Upper lobe of left lung (tissue), 6 donors: Measurements from ENCODE around the gene SMAD6. TPM values are rescaled to one million over a fixed set of nuclear protein-coding genes. Genes with fewer than 3 reads are reported as not detected.

Source experiments
- ATAC-seq, 2 donors: fragments of 200-7000 bp; cut with Tn5 transposase; one replicate each; pipeline ENCODE4 v1.9.1; 2022; ENCODE audit warnings: mild to moderate bottlenecking in 2 of 2, moderate library complexity in 2 of 2; ENCODE audit not compliant: low FRiP score in 2 of 2
- DNase-seq, 2 donors: peaks; one replicate each; pipeline ENCODE4 v3.0.0-alpha.2; 2019 to 2020
- H3K27ac ChIP-seq, 4 donors: fragments of 200-600 bp; sonication (generic); one replicate each; pipeline ENCODE4 v1.5.1; 2016 to 2019
- H3K27me3 ChIP-seq, 4 donors: fragments of 200-600 bp; sonication (generic); one replicate each; pipeline ENCODE4 v1.5.1; 2017 to 2019
- H3K36me3 ChIP-seq, 4 donors: fragments of 200-600 bp; sonication (generic); one replicate each; pipeline ENCODE4 v1.5.1; 2016 to 2019
- H3K4me1 ChIP-seq, 4 donors: fragments of 200-600 bp; sonication (generic); one replicate each; pipeline ENCODE4 v1.5.1; 2018 to 2019
- H3K4me3 ChIP-seq, 4 donors: fragments of 200-600 bp; sonication (generic); one replicate each; pipeline ENCODE4 v1.5.1; 2017 to 2019; ENCODE audit warnings: mild to moderate bottlenecking in 2 of 4, moderate library complexity in 1 of 4
- H3K9me3 ChIP-seq, 4 donors: fragments of 200-600 bp; sonication (generic); one replicate each; pipeline ENCODE4 v1.5.1; 2018 to 2019
- EP300 ChIP-seq, 4 donors: sonication (generic); formaldehyde crosslinking; IDR thresholded peaks; one replicate each; pipeline ENCODE4 v1.5.1; 2017; ENCODE audit warnings: antibody characterized with exemption in 4 of 4, control low read depth in 2 of 4
- POLR2A ChIP-seq, 4 donors: fragments of 450-650 bp; IDR thresholded peaks; one replicate each; pipeline ENCODE4 v1.5.1; 2016 to 2017; ENCODE audit warnings: antibody characterized with exemption in 4 of 4, mild to moderate bottlenecking in 2 of 4
- POLR2AphosphoS5 ChIP-seq, 2 donors: sonication (generic); formaldehyde crosslinking; IDR thresholded peaks; one replicate each; pipeline ENCODE4 v1.5.1; 2017; ENCODE audit warnings: antibody characterized with exemption in 2 of 2
- WGBS, 2 donors: methylation state at CpG; one replicate each; pipeline ENCODE4 v1.1.5; 2017 to 2018; 5-methylcytosine and 5-hydroxymethylcytosine counted together
- total RNA-seq, 6 donors: library from RNA; depleted of rRNA in 4 of 6; stranded (reverse); fragments of >200 nt in 4 of 6; gene quantifications; one replicate each; pipeline versions ENCODE4 v1.1.0 to v1.2.1, GENCODE V29; 2016 to 2021
- TF ChIP-seq, protein P1 (sequence below), 6 experiments: fragments of 450-650 bp in 4 of 6; fragments of 200-600 bp in 2 of 6; sonication (generic) in 2 of 6; IDR thresholded peaks; one replicate each; pipeline ENCODE4 v1.5.1; 2016 to 2019; ENCODE audit warnings: antibody characterized with exemption in 6 of 6
- donor health status: DM: no; HTN: no; CAD: no; lungs with moderate emphysema.
- donor health status: DM: no; HTN: yes; CAD: no; lungs with severe emphysema.

Gene SMAD6
- total RNA-seq, 6 donors from 2014 or later, result 76.6 to 377 (median 102) TPM

DNA sequence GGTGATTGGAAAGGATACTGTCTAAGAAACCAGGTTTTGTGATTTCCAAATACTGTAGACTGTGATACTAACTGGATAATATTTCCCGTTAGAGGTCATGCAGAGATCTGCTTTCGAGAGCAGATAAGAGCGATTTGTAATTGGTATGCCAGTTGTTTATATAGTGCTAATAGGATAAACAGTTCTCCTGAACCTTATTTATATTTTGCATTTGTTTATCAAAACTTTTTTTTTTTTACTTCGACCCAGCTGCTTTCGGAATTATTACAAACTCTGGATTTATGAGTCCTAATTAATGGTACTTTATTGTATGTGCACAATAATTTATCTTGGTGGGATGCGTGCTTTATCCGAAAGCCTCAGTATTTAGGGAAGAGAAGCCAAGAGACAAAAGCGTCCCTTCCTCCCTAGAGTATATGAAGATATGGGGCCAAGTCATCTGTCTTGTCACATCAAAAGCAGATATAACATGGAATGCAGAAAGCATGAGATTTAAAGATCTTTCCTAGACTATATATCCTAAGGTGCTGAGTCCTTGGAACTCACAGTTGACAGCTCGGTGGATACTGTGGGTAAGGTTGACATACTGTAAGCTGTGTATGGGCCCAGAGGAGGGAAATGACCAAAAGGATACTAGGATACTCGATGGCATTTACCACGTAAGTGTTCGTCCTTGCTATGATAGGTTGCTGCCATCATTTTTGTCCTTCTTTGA, 62.2 kb downstream of the SMAD6 start:
- no peaks in the 10 kb centered on the region for H3K27me3 ChIP-seq
- peak overlapping the region; percentile 72 to 88 (median 86) for H3K27ac ChIP-seq
- TF ChIP-seq POLR2A (IDR thresholded peaks at IDR 0.05) (no peak), EP300 (IDR thresholded peaks at IDR 0.05) (peak in 1 of 4 donors; percentile 21)

DNA sequence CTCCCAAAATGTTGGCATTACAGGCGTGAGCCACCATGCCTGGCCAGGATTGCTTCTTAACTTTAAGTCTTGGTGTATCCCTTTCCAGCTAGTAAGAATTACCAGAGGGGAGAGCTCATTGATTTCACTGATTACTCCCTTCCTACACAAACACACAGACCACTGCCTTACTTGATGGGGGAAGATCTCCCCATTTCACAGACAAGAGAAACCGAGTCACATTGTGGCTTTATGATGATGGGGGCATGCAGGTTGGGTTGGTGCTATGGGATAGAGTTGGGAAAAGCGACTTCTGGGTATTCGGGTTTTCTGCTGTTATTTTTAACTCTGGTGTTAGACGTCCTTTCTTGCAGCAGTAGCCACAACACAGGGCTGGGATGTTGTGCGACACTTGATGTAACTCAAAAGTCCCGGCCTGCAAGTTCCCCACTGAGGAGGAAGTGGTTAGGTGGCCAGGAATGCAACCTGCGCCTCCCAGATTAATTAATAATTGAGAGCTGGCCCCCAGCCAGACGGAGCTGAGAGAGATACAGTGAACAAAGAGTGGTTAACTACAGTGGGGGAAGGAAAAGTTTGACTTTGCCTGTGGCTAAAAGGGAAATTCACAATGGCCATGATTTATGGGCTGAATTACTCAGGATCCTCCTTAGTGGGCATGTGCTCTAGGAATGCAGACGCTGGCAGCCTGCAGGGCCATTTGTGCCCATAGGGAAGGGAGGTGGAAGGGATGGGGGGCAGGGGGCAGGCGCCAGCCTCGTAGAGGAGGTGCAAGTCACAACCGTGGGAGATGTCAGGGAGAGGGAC, 63.6 kb downstream of the SMAD6 start:
- Histone ChIP-seq H3K36me3 (peaks cover 0 to 3% (median 0%) of the 10 kb centered on the region in 4 donors), H3K27me3 (no peaks in the 10 kb centered on the region), H3K4me1 (peaks cover 93 to 98% (median 95%) of the 10 kb centered on the region in 4 donors), H3K27ac (peak overlapping the region; percentile 69 to 87 (median 80)), H3K4me3 (no peak overlapping the region), H3K9me3 (no peaks in the 10 kb centered on the region)
- WGBS, 2 donors, result 13 to 24% methylated on average over 13 of the region's 13 CpGs
- peak in 1 of 2 donors; percentile 91 for DNase-seq
- TF ChIP-seq, protein P1, sequence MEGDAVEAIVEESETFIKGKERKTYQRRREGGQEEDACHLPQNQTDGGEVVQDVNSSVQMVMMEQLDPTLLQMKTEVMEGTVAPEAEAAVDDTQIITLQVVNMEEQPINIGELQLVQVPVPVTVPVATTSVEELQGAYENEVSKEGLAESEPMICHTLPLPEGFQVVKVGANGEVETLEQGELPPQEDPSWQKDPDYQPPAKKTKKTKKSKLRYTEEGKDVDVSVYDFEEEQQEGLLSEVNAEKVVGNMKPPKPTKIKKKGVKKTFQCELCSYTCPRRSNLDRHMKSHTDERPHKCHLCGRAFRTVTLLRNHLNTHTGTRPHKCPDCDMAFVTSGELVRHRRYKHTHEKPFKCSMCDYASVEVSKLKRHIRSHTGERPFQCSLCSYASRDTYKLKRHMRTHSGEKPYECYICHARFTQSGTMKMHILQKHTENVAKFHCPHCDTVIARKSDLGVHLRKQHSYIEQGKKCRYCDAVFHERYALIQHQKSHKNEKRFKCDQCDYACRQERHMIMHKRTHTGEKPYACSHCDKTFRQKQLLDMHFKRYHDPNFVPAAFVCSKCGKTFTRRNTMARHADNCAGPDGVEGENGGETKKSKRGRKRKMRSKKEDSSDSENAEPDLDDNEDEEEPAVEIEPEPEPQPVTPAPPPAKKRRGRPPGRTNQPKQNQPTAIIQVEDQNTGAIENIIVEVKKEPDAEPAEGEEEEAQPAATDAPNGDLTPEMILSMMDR (IDR thresholded peaks at IDR 0.05), result no peak
- TF ChIP-seq POLR2AphosphoS5 (IDR thresholded peaks at IDR 0.05) (peak in 1 of 2 donors; percentile 54), EP300 (IDR thresholded peaks at IDR 0.05) (peak in 2 of 4 donors; percentile 25 to 66), POLR2A (IDR thresholded peaks at IDR 0.05) (peak in 1 of 4 donors; percentile 23)
- ATAC-seq, result peak; percentile 52 to 70

More for the DNA sequence above, 62.2 kb downstream of the SMAD6 start:
- DNase-seq, result no peak
- H3K4me1 ChIP-seq, result peaks cover 94 to 99% (median 95%) of the 10 kb centered on the region in 4 donors
- WGBS, 2 donors, result 42 to 63% methylated on average over 12 of the region's 12 CpGs
- H3K9me3 ChIP-seq, result no peaks in the 10 kb centered on the region
- ATAC-seq, result no peak
- no peaks in the 10 kb centered on the region for H3K36me3 ChIP-seq
- peak overlapping the region in 1 of 4 donors; percentile 5 for H3K4me3 ChIP-seq

- H3K4me3 ChIP-seq, result no peak overlapping the region
- H3K4me1 ChIP-seq, result peaks cover 94 to 97% (median 95%) of the 10 kb centered on the region in 4 donors
- no peak for DNase-seq
- H3K27me3 ChIP-seq, result no peaks in the 10 kb centered on the region
- H3K9me3 ChIP-seq, result no peaks in the 10 kb centered on the region
- no peak for ATAC-seq
- H3K27ac ChIP-seq, result peak overlapping the region; percentile 69 to 87 (median 80)
- WGBS, 2 donors, result 50 to 52% methylated on average over 7 of the region's 7 CpGs
- peaks cover 0 to 3% (median 0%) of the 10 kb centered on the region in 4 donors for H3K36me3 ChIP-seq
- TF ChIP-seq POLR2A (IDR thresholded peaks at IDR 0.05), result no peak
- TF ChIP-seq POLR2AphosphoS5 (IDR thresholded peaks at IDR 0.05), result no peak
- TF ChIP-seq EP300 (IDR thresholded peaks at IDR 0.05), result no peak
- TF ChIP-seq, protein P1 (IDR thresholded peaks at IDR 0.05), result no peak
Observed at GRCh38 chr15:66766282-66767230, 64.5 kb downstream of the SMAD6 start.

DNA sequence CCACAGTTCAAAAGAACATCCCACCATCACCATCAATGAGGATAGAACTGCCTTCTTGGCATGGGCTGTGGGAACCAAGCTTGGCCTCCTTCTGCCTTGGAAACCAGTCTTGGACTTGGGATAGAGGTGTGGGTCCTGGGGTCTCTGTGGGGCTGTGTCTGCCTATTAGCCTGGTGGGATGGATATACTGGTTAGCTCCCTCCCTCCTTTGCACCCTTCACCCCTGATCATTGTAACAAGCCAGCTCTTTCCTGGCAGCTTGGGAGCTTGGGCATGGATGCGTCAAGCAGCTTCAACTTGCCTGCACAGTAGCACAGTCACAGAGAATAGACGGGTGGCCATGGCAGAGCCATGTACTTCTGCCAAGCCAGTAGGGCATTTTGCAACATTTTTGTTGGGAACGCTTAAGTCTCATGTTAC, 65.2 kb downstream of the SMAD6 start:
- peaks cover 94 to 96% (median 95%) of the 10 kb centered on the region in 4 donors for H3K4me1 ChIP-seq
- H3K9me3 ChIP-seq, result no peaks in the 10 kb centered on the region
- DNase-seq (no peak), ATAC-seq (no peak)
- TF ChIP-seq, protein P1 (IDR thresholded peaks at IDR 0.05), result no peak
- TF ChIP-seq EP300 (IDR thresholded peaks at IDR 0.05) (no peak), POLR2A (IDR thresholded peaks at IDR 0.05) (no peak), POLR2AphosphoS5 (IDR thresholded peaks at IDR 0.05) (no peak)
- H3K36me3 ChIP-seq, result peaks cover 0 to 3% (median 0%) of the 10 kb centered on the region in 4 donors
- no peak overlapping the region for H3K4me3 ChIP-seq
- H3K27me3 ChIP-seq, result no peaks in the 10 kb centered on the region
- H3K27ac ChIP-seq, result peak overlapping the region in 2 of 4 donors; percentile 84 to 87
- 60 to 70% methylated on average over 3 of the region's 3 CpGs for WGBS, 2 donors
